Islet precursor cell (in vitro differentiated cells): ENCODE measurements around the gene UHRF1.
A peak's percentile ranks its signal among the peaks of the same experiment; 100 is the strongest.
"Not testable (repeated sequence)": the region's sequence is repeated elsewhere in the genome, so short reads cannot be mapped to it uniquely, and the experiment has no call there.

ENCODE experiments used
- DNase-seq: peaks from one replicate; pipeline ENCODE4 v3.0.0-alpha.2; 2018

UHRF1 gene

GRCh38 chr19:4909156-4909896 lies at the start of gene UHRF1:
Gene UHRF1 (plus strand): TSS chr19:4909501. CDS start chr19:4910886, 1,385 bp downstream.
- peak; percentile 62 for DNase-seq

- DNase-seq: no peak
Observed at GRCh38 chr19:4859697-4860096, 49.6 kb upstream of the UHRF1 start.

- DNase-seq: peak; percentile 75
Observed at GRCh38 chr19:4861147-4861546, 48.2 kb upstream of the UHRF1 start.

GRCh38 chr19:4866595-4867424 lies 42.5 kb upstream of the UHRF1 start:
- DNase-seq: peak; percentile 71

GRCh38 chr19:4867534-4868285 lies 41.6 kb upstream of the UHRF1 start, which contains the start of gene PLIN3:
Gene PLIN3 (minus strand): TSS chr19:4867667. CDS start chr19:4861394, 6,273 bp downstream.
- peak; percentile 98 for DNase-seq

GRCh38 chr19:4868286-4868834 lies 40.9 kb upstream of the UHRF1 start:
- DNase-seq: no peak

- peak; percentile 98 for DNase-seq
Observed at GRCh38 chr19:4870025-4870700, 39.1 kb upstream of the UHRF1 start.

- no peak for DNase-seq
Observed at GRCh38 chr19:4871711-4872110, 37.6 kb upstream of the UHRF1 start.

- DNase-seq: no peak
Observed at GRCh38 chr19:4873930-4874329, 35.4 kb upstream of the UHRF1 start.

- peak; percentile 82 for DNase-seq
Observed at GRCh38 chr19:4877753-4878490, 31.4 kb upstream of the UHRF1 start.

GRCh38 chr19:4878491-4878968 lies 30.8 kb upstream of the UHRF1 start:
- DNase-seq: no peak

- no peak for DNase-seq
Observed at GRCh38 chr19:4879041-4879440, 30.3 kb upstream of the UHRF1 start.

GRCh38 chr19:4882874-4883273 lies 26.4 kb upstream of the UHRF1 start:
- not testable (repeated sequence) for DNase-seq

- not testable (repeated sequence) for DNase-seq
Observed at GRCh38 chr19:4884993-4885392, 24.3 kb upstream of the UHRF1 start.

- not testable (repeated sequence) for DNase-seq
Observed at GRCh38 chr19:4887803-4888202, 21.5 kb upstream of the UHRF1 start.

GRCh38 chr19:4889034-4889815 lies 20.1 kb upstream of the UHRF1 start:
- DNase-seq: peak; percentile 56

GRCh38 chr19:4891066-4891465 lies 18.2 kb upstream of the UHRF1 start:
- no peak for DNase-seq

GRCh38 chr19:4892962-4893361 lies 16.3 kb upstream of the UHRF1 start:
- not testable (repeated sequence) for DNase-seq

GRCh38 chr19:4896372-4896771 lies 12.9 kb upstream of the UHRF1 start:
- DNase-seq: no peak

- no peak for DNase-seq
Observed at GRCh38 chr19:4897146-4897545, 12.2 kb upstream of the UHRF1 start.
